Lung (tissue), 12 donors: ENCODE measurements around the gene MAGI2. TPM values are rescaled to one million over a fixed set of nuclear protein-coding genes. Genes with fewer than 3 reads are reported as not detected.
A peak's percentile ranks its signal among the peaks of the same experiment; 100 is the strongest.

Source experiments
- ATAC-seq: fragments of 200-7000 bp; cut with Tn5 transposase; one replicate; pipeline ENCODE4 v1.9.1; 2020; ENCODE audit warnings: moderate number of reproducible peaks; ENCODE audit not compliant: insufficient read depth, low FRiP score
- DNase-seq, 3 donors: peaks; one replicate each; pipeline ENCODE4 v3.0.0-alpha.2; 2013 to 2017
- H3K27ac ChIP-seq, 2 donors: one replicate each; pipeline ENCODE4 v1.5.1; 2013; ENCODE audit warnings: mild to moderate bottlenecking in 2 of 2, moderate library complexity in 2 of 2, control low read depth in 1 of 2, inconsistent platforms in 1 of 2, low read depth in 1 of 2, low read length in 1 of 2
- H3K27me3 ChIP-seq, 3 donors: one replicate each; pipeline ENCODE4 v1.5.1; 2013; ENCODE audit warnings: low read length in 2 of 3; ENCODE audit not compliant: control insufficient read depth in 3 of 3, insufficient read depth in 3 of 3
- H3K36me3 ChIP-seq, 4 donors: one replicate each; pipeline ENCODE4 v1.5.1; 2013; ENCODE audit warnings: low read length in 4 of 4, mild to moderate bottlenecking in 1 of 4, moderate library complexity in 1 of 4; ENCODE audit not compliant: control insufficient read depth in 4 of 4, insufficient read depth in 4 of 4
- H3K4me1 ChIP-seq, 5 donors: one replicate each; pipeline ENCODE4 v1.5.1; 2013; ENCODE audit warnings: low read length in 5 of 5, mild to moderate bottlenecking in 2 of 5, moderate library complexity in 1 of 5; ENCODE audit not compliant: control insufficient read depth in 5 of 5, insufficient read depth in 5 of 5
- H3K4me3 ChIP-seq: one replicate; pipeline ENCODE4 v1.5.1; 2013; ENCODE audit warnings: mild to moderate bottlenecking, control low read depth, moderate library complexity
- H3K9ac ChIP-seq, 2 donors: one replicate each; pipeline ENCODE4 v1.5.1; 2013; ENCODE audit warnings: low read length in 2 of 2, control low read depth in 1 of 2; ENCODE audit not compliant: insufficient read depth in 1 of 2
- H3K9me3 ChIP-seq, 4 donors: one replicate each; pipeline ENCODE4 v1.5.1; 2013; ENCODE audit warnings: low read length in 3 of 4, mild to moderate bottlenecking in 1 of 4, moderate library complexity in 1 of 4; ENCODE audit not compliant: control insufficient read depth in 4 of 4, insufficient read depth in 3 of 4
- CTCF ChIP-seq: IDR thresholded peaks from 2 replicates; pipeline ENCODE4 v1.5.1; 2012; ENCODE audit warnings: mild to moderate bottlenecking; ENCODE audit errors: control extremely low read depth, extremely low read depth
- WGBS, 2 donors: extraction: QIAGEN DNeasy Blood & Tissue Kit; methylation state at CpG; one replicate each; pipeline ENCODE4 v1.1.7; 2013; 5-methylcytosine and 5-hydroxymethylcytosine counted together
- polyA plus RNA-seq, 2 donors: library from polyadenylated mRNA; stranded (reverse); fragments of 200-250 nt; gene quantifications; one replicate each; pipeline ENCODE4 v1.2.1, GENCODE V29; 2013
- total RNA-seq, 2 donors: library from RNA; depleted of rRNA in 1 of 2; stranded (reverse); fragments of >200 nt in 1 of 2; gene quantifications; one replicate each; pipeline ENCODE4 v1.2.1, GENCODE V29; 2014 to 2021
- donor health status: control.
- donor health status: control.
- donor health status: Bipolar disorder and iron deficiency.
- donor health status: healthy.
- donor health status: DM: yes; HTN: yes; CAD: no.

The MAGI2 gene
- total and polyA plus RNA-seq, 4 donors: 0.94 to 18.0 (median 5.3) TPM

- peaks cover 0 to 3% (median 0%) of the 10 kb centered on the region in 4 donors for H3K9me3 ChIP-seq
- no peak for DNase-seq
- no peak overlapping the region for H3K27ac ChIP-seq
- WGBS, 2 donors: 80 to 87% methylated on average over 6 of the region's 6 CpGs
- H3K4me1 ChIP-seq: no peaks in the 10 kb centered on the region
- no peak for ATAC-seq
- no peaks in the 10 kb centered on the region for H3K27me3 ChIP-seq
- TF ChIP-seq CTCF: no peak
- H3K9ac ChIP-seq: no peak overlapping the region
- no peak overlapping the region for H3K4me3 ChIP-seq
- no peaks in the 10 kb centered on the region for H3K36me3 ChIP-seq
Observed at GRCh38 chr7:79199266-79199665, 254.2 kb downstream of the MAGI2 start.

GRCh38 chr7:79185605-79186004 is 267.9 kb downstream of the MAGI2 start:
- no peak for ATAC-seq
- no peak for TF ChIP-seq CTCF
- WGBS, 2 donors: 86 to 88% methylated on average over 2 of the region's 2 CpGs
- DNase-seq: no peak
- Histone ChIP-seq H3K4me1 (no peaks in the 10 kb centered on the region), H3K4me3 (no peak overlapping the region), H3K27ac (no peak overlapping the region), H3K27me3 (no peaks in the 10 kb centered on the region), H3K9me3 (no peaks in the 10 kb centered on the region), H3K9ac (no peak overlapping the region), H3K36me3 (no peaks in the 10 kb centered on the region)

- Histone ChIP-seq H3K9ac (no peak overlapping the region), H3K4me3 (no peak overlapping the region), H3K4me1 (no peaks in the 10 kb centered on the region), H3K9me3 (no peaks in the 10 kb centered on the region), H3K27me3 (no peaks in the 10 kb centered on the region), H3K36me3 (no peaks in the 10 kb centered on the region), H3K27ac (no peak overlapping the region)
- TF ChIP-seq CTCF: no peak
- 16 to 20% methylated on average over 1 of the region's 1 CpG for WGBS, 2 donors
- DNase-seq (peak in 1 of 3 donors; percentile 9), ATAC-seq (no peak)
Observed at GRCh38 chr7:79182283-79182682, 271.2 kb downstream of the MAGI2 start.

- ATAC-seq (no peak), DNase-seq (no peak)
- TF ChIP-seq CTCF: no peak
- no peak overlapping the region for H3K9ac ChIP-seq
- no peak overlapping the region for H3K27ac ChIP-seq
- no peaks in the 10 kb centered on the region for H3K36me3 ChIP-seq
- no peak overlapping the region for H3K4me3 ChIP-seq
- H3K9me3 ChIP-seq: no peaks in the 10 kb centered on the region
- peaks cover 0 to 3% (median 0%) of the 10 kb centered on the region in 5 donors for H3K4me1 ChIP-seq
- no peaks in the 10 kb centered on the region for H3K27me3 ChIP-seq
- 49 to 50% methylated on average over 2 of the region's 2 CpGs for WGBS, 2 donors
Observed at GRCh38 chr7:79180533-79180932, 272.9 kb downstream of the MAGI2 start.
